HG02970 (cell line): ENCODE data around the gene ACY1.

ENCODE experiments used
- ATAC-seq: cut with Tn5 transposase; IDR thresholded peaks from one replicate; pipeline ENCODE4 v1.9.1; 2021; ENCODE audit warnings: mild to moderate bottlenecking, moderate library complexity, moderate number of reproducible peaks; ENCODE audit not compliant: unreplicated experiment, low FRiP score

Gene ACY1

DNA sequence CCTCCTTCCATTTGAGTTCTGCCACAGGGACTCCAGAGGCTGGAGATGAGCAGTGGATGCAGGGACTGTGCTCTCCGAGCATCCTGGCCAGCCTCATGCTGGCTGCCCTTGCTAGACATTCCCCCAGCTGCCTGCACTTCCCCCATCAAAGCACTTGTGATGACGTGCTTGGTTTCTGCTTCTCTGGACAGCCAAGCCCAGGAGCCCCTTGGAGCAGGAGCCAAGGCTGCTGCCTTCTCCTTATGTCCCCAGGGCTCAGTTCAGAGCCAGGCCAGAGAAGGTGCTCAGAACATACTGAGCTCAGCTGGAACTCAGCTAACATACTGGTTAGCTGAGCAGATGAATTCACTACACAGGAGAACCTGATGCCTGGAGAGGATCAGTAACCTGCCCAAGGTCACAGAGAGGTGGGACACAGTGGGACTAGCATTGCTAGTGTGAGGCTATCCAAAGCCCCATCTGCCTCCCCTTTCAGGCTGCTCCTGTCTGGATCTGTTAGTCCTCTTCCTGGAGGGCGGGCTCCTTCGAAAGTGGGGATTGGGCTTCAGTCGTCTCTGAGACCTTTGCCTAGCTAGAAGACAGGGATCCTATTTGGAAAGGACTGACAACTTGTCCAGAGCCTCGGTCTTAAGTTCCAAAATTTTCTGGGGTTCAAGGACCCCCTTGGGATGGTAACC lies 20.3 kb upstream of the ACY1 start:
- ATAC-seq = no peak

DNA sequence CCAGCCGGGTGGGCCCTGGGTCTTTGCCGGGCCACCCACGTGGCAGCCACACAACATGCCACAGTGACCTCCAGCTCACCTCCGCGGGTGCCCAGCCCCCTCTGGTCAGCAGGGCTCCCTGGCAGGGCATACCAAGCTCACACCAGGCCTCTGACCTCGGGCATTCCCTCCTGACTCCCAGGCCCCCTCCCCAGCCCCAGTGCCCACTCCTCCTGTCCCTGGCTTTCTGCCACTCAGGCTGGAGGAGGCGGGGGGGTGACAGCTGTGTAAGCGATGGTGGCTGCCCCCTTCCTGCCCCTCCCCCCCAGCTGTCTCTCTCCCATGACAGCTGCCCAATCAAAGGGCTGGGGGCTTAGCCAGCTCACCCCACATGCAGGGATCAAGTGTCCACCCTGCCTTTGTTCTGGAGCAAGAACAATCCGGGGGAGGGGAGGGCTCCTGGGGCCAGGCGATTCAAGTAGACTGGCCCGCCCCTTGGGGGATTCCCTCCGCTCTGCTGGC lies 19.3 kb upstream of the ACY1 start:
- no peak for ATAC-seq

DNA sequence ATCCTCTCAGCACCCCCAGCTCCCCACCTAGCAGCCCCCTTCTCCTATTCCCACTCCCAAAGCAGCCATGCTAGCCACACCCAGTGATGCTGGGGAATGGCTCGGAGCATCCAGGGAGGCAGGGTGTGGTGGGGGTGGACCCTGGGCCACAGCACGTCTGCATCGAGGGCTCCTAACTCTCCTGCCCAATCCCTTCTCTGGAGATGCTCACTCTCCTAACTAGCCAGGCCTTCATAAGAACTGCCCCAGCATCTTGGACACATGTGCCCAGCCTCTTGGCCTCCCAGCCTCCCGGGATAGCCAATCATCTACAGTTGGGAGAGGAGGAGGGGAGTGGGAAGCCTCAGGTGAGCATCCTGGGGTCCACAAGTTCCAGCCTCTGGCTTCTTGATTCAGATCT lies 18.8 kb upstream of the ACY1 start:
- no peak for ATAC-seq

DNA sequence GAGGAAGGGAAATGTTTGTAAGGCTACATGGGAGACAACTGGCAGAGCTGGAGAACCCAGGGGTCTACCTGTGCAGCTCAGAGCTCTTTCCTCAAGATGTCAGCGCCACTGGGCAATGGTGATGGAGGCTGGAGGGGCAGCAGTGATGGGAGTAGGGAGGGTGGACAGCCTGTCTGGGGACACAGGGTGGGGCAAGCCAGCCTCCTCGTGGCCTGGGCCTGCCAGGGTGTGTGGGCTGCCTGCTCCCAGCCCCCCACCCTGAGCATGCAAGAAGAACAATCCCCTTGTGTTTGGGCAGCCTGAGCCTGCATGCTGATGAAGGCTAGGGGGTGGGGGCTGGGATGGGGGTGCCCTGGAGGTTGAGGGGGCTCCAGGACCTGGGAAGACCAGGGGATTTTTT lies 17.3 kb upstream of the ACY1 start:
- no peak for ATAC-seq

DNA sequence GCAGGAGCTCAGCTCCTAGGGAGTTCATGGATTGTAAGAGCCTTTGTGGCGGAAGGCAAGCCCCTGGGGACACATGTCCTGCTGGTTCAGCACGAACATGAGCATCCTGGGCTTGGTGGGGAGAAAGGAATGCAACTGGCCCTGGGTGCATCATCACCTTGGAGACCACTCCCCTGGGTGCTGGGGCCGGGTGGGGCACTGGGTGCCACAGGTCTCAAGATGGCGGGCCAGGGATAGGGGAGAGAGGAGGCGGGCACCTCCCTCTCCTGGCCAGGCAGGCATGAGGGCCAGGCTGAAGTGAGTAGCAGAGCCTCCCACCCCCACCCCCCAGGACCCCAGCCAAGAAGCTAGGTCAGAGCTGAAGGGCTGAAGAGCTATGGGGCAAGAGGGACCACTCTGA lies 16.8 kb upstream of the ACY1 start:
- ATAC-seq = no peak

DNA sequence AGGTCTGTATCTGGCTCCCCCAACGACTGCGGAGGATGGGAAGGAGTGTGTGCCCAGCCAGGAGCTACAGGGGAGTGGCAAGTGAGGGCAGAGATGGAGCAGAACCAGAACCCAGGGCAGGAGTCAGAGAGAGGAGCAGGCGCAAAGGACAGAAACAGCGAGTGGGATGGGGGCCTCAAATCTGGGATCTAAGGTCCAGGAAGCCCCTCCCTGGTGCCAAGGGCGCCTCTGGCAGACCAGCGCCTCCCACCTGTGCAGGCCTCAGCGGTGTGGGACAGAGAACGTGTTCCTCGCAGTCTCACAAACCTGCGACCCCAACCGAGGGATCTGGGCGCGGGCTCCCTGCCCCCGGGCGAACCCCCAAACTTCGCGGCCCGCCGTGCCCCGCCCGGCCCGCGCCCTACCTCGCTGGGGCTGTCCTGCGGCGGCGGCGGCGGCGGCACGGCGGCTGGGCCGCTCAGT lies 16.4 kb upstream of the ACY1 start:
- no peak for ATAC-seq

DNA sequence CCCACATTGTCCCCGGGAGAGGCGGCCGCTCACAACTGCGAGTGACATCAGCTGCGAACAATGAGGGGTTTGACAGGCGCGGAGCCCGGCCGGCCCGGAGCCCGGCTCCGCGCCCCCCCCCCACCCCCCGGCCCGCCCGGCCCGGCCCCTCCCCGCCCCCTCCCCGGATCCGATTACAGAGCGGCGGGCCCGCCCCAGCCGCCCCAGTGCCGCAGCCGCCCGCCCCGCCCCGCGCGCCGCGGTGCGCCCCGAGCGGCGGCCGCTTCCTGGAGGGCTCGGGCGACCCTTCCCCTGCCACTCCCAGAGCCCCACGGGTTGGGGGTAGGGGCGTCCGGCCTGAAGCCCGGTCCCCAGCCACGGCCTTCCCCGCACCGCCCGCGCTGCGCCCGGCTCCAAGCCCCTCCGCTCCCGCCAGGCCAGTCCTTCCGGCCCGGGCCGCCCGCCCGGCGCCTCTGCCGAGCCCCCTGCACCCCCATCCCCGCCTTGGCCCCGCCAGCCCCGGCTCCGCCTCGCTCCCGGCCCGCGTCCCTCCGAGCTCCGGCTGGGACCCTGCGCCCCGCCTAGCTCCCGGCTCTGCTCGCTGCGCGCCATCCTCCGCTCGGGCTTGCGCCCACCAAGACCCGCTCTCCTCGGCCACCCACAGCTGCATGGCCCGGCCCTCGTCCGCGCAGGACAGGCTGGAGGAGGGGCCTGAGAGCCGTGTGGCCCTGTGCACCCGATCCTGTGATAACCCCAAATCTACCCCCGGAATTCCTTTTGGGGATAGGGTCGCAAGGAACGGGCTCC lies 15.8 kb upstream of the ACY1 start, which contains the start of gene PCBP4:
TSS of gene PCBP4 (minus strand) at position 71 of the 786 bp plus-strand sequence. CDS start 6,214 bp downstream, outside the sequence.
- no peak for ATAC-seq

DNA sequence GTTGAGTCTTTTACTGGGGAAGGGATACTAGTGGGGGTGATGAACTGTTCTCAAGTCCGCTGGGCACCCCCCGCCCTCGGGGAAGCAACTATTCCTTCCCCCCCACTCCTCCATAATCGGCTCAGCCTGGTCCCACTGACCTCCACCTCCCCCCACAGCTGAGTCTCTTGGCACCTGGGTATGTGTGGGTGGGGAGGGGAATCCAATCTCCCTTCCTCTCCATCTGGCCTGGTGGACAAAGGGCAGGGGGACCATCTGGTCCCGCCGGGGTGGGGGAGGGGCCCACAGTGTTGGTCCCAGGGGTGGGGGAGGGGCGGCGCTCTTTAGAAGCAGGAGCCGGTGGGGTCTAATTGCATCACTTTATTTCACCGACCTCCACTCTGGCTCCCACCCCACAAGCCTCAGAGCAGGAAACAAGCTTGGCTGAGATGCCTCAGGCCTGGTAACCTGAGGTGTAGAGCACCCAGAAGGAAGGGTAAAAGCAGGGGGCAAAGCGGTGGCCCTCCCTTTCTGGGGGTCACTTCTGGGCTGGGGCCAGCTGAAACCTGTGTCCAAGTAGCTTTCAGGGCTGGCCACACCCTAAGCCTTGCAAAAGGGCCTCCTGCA lies 15.1 kb upstream of the ACY1 start:
- no peak for ATAC-seq

DNA sequence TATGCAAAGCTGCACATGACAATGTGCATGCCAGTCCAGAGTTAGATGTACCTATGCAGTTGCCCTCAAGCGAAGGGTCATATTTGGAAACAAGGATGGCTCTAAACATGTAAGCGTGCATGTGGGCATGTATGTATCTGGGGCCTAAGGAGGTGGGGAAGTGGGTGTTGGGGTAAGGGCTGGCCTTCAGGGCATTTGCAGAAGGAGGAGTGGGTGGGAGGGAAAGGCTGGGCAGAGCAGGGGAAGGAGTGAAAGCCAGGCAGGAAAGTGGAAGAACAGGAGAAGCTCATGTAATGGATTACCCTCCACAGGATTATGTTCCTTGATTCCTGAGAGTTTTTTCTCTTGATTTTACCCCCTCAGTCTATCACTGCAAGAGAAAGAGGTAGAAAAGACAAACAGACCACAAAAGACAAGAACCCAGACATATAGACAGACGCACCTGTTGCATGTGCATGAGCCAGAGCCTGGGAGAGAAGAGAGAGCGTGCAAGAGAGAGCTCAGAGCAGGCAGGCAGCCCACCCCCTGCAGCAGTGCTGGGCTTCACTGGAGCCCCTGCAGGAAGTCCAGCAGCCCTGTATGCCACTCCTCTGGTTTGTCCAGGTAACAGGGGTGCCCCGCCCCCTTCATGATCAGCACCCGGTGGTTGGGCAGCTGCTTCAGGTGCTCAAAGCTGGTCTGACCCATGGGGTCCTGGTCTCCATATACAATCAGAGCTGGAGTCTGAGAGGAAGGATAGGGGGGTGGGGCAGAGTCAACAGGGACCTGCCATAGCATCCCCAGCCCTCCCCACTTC lies 14.3 kb upstream of the ACY1 start:
- no peak for ATAC-seq

DNA sequence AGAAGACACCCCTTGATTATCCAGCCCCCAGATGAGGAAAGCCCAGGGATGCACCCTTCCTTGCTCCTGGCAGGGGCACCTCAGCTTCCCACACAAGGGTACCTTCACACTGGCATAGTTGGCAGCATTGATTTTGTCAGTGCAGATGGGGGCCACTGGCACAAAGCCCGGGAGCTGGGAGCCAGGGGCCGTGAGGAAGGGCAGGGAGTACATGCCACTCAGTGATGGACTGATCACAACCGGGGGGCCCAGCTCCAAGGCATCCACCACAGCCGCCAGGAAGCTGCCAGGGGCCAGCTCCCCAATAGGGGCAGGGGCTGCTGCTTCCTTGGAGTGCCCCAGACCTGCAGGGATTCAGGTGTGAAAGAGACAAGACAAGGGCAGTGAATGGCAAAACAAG lies 13.5 kb upstream of the ACY1 start:
- ATAC-seq = no peak

DNA sequence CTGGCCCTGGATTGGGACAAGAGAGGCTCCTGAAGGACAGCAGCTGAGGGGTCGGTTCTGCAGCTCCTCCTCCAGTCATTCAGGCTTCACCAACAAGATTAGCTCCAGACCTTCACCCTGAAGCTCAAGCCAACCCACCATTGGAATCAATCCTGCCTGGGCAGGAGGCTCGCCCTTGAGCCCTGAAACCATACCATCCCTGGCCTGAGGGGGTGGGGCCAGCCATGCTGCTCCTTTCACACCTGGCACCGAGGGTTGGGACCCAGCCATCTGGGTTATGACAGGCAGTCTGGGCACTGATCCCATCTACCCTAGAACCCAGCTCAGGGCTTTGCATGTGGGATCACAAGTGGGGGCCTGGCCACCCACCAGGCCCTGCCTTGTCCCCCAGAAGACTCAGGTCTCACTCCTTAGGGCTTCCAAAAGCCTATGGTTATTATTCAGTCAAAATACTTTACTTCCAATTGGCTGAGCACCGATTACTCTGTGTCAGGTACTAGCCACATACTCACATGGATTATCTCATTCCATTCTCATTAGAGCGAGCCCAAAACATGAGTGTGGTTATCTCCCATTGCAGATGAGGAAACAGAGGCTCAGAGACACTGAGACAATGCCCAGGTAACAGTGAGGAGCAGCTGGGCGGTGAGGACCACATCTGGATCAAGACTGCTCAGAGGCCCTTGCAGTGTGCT lies 12.6 kb upstream of the ACY1 start:
- no peak for ATAC-seq

DNA sequence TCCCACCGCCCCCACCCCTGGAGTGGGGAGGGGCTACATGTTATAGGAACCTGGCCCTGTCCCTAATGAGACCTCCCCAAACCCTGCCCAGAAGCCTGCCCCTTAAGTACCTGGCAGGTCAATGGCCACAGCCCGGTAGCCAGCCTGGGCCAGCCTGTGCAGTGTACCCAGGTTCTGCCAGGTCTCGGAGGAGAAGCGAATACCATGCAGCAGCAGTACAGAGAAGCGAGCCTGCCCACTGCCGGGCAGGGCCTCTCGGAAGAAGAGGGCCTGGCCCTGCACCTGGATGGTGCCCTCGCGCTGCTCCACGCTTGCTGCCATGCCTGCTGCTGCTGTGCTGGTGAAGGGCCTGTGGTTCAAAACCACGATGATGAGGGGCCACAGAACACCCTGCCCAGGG lies 12.0 kb upstream of the ACY1 start:
- no peak for ATAC-seq

DNA sequence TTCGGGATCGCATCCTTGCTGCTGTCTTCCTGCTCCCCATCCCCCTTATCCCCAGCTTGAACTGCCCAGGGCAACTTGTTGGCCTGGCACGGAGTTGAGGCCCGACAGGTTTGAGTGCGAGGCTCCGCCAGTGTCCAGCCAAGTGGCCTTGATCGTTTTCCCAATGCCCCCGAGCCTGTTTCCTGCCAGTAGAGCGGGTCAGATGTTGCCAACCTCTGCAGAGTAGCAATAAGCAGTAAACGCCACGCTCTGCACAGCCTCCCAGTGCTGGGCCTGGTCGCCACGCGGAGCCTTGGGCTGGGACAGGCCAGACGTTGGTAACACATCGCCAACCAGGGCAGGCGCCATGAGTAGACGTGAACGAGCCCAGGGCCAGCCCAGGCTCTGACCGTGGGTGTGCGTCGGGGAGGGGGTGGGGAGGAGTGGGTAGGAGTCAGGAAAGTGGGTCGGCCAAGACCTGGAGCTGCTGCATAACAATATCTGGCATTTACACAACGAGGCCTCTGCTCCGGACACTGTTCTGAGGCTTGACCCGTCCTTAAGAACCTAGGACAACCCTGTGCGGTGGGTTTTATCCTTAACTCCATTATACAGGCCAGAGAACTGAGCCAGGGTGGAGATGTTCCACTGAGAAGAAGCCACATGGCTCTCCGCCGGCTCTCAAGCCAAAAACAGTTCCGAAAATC lies 8.9 kb upstream of the ACY1 start:
- no peak for ATAC-seq

DNA sequence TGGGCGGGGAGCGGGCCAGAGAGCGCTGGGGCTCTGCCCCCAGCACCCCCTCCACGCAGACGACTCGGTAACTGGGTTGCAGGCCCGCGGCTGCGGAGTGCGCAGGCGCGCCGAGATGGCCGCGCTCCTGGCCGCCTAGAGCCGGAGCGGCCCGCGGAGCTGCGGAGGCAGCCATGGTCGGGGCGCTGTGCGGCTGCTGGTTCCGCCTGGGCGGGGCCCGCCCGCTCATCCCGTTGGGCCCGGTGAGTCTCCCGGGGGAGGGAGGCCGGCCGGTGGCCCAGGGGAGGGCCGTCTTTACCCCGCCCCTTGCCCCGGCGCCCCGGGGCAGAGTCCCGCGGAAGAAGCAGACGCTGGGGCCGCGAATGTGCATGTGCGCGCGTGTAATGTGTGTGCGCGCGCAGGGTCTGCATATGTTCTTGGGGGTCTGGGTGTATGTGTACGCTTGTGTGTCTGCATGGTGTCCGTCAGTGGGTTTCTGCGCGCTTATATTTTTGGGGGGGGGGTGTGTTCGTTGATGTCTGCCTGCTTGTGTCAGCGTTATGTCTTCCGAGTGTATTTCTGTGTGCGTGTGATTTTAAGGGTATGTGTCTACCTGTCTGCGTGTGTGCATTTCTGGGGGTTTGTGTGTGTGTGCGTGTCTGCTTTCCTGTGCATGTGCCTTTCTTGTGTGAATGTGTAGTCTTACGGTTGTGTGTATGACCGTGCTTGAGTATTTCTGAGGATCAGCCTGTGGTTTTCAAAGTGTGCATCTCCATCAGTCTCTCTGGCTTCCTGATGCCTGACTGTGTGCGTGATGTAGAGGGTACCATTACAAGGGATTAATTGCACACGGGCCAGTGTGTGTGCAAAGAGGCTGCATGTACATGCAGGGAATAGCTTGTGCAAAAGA lies 8.1 kb upstream of the ACY1 start, which contains the start of gene ABHD14A:
TSS of gene ABHD14A (plus strand) at position 102 of the 889 bp plus-strand sequence. CDS start at position 174, 72 bp downstream.
- ATAC-seq = peak; percentile 62

DNA sequence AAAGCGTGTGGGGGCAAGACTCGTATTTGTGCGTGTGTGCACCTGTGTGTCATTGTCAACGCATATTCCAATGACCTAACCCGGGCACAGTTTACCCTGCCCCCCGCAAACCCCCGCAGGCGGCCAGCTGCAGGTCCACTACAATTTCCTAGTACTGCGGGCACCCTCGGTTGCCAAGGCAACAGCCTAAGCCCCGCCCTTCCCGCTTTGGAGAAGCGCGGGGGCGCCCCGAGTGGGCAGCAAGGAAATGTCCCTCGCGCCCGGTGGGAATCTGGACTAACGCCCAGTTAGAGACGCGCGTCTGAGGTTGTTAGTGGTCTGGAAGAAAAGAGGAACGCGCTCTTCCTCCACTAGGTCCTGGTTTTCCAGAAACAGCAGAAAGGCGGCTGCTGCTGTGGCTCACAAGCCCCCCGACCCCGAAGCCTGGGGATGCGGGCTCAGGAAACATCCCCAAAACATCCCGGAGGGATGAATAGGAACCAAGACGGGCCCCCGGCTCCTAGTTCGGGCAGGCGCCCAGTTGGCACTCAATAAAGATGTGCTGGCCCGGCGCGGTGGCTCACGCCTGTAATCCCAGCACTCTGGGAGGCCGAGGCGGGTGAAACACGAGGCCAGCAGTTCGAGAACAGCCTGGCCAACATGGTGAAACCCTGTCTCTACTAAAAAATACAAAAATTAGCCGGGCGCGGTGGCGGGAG lies 7.3 kb upstream of the ACY1 start:
- no peak for ATAC-seq

DNA sequence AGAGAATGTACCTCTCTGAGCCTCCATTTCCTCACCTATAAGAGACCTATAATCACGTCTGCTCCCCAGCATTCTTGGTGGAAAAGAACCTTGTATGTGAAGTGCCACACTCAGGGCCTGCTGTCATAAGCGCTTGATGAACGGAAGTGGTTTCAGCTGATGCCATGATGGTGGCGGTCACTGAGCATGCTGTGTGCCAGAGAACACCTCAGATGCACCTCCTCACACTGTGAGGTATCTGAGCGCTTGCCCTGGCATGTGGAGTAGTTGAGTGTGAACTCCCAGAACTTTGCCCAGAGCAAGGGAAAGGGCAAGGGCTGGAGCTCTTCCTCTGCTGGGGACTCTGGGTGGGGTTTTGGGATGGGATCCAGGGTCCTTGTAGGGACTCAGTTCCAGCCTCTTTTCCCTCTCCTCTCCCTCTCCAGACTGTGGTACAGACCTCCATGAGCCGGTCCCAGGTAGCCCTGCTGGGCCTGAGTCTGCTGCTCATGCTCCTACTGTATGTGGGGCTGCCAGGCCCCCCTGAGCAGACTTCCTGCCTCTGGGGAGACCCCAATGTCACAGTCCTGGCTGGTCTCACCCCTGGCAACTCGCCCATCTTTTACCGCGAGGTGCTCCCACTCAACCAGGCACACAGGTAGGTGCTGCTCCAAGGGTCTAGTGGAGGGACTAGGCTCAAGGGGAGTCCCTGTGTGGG lies 5.7 kb upstream of the ACY1 start:
- no peak for ATAC-seq

DNA sequence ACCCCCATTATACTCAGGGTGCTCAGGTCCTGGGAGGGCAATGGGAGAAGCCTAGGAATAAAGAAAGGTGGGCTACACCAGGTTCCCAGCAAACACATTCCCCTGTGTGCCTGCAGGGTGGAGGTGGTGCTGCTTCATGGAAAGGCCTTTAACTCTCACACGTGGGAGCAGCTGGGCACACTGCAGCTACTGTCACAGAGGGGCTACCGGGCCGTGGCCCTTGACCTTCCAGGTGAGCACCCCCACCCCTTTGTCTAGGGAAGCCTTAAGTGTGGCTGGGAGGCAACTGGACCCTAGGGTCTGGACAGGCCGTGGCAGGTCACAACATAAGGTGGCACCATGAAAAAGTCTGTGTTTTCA lies 5.2 kb upstream of the ACY1 start:
- no peak for ATAC-seq
